HEK293 (cell line): ENCODE results near the gene DEFB131A.
"Not testable (repeated sequence)": the region's sequence is repeated elsewhere in the genome, so short reads cannot be mapped to it uniquely, and the experiment has no call there.

Source experiments
- CTCF ChIP-seq: fragments of 450-650 bp; formaldehyde crosslinking; IDR thresholded peaks from 2 replicates; pipeline ENCODE4 v1.5.1; 2016; ENCODE audit warnings: missing biosample characterization, missing genetic modification characterization
- PRDM4 ChIP-seq: fragments of 450-650 bp; formaldehyde crosslinking; IDR thresholded peaks from 2 replicates; pipeline ENCODE4 v1.5.1; 2017; ENCODE audit warnings: missing biosample characterization, missing genetic modification characterization
- ZFP41 ChIP-seq: fragments of 450-650 bp; formaldehyde crosslinking; IDR thresholded peaks from 2 replicates; pipeline ENCODE4 v1.5.1; 2016; ENCODE audit warnings: missing biosample characterization, missing genetic modification characterization, borderline replicate concordance
- ZNF138 ChIP-seq: fragments of 450-650 bp; formaldehyde crosslinking; IDR thresholded peaks from 2 replicates; pipeline ENCODE4 v1.5.1; 2016; ENCODE audit warnings: missing biosample characterization, missing genetic modification characterization, borderline replicate concordance
- ZNF221 ChIP-seq: fragments of 450-650 bp; formaldehyde crosslinking; IDR thresholded peaks from 2 replicates; pipeline ENCODE4 v1.5.1; 2017; ENCODE audit warnings: missing biosample characterization, missing genetic modification characterization, borderline replicate concordance
- ZNF677 ChIP-seq: fragments of 450-650 bp; IDR thresholded peaks from 2 replicates; pipeline ENCODE4 v1.5.0; 2018; ENCODE audit warnings: missing biosample characterization, mild to moderate bottlenecking, missing genetic modification characterization, moderate library complexity
- ZNF792 ChIP-seq: fragments of 450-650 bp; formaldehyde crosslinking; IDR thresholded peaks from 2 replicates; pipeline ENCODE4 v1.5.1; 2016; ENCODE audit warnings: missing biosample characterization, missing genetic modification characterization

GRCh38 chr4:9442355-9442754, 1.9 kb upstream of the DEFB131A start:
- not testable (repeated sequence) for TF ChIP-seq ZNF221 (tag by site-specific recombination); ZNF792 (tag by site-specific recombination); PRDM4; ZNF138; ZNF677 (tag by site-specific recombination); CTCF; ZFP41 (tag by site-specific recombination)
